Keratinocyte (primary cell): ENCODE measurements around the gene NECTIN1. TPM values are rescaled to one million over a fixed set of nuclear protein-coding genes. Genes with fewer than 3 reads are reported as not detected.

Source experiments
- DNase-seq: peaks from one replicate; pipeline ENCODE4 v3.0.0-alpha.2; 2011; ENCODE audit warnings: low read depth, missing footprints, low spot score
- FAIRE-seq: peaks from 2 replicates; lab custom pipeline; 2011; peaks lifted over from hg19 to GRCh38; lab: Jason Lieb, UNC
- H2AFZ ChIP-seq: 2 replicates; pipeline ENCODE4 v1.6.0; 2012; ENCODE audit warnings: low read length, control low read depth, inconsistent platforms; ENCODE audit not compliant: control insufficient read depth
- H3K27ac ChIP-seq: 2 replicates; pipeline ENCODE4 v1.5.1; 2011; ENCODE audit warnings: low read length; ENCODE audit not compliant: control insufficient read depth, insufficient read depth
- H3K27me3 ChIP-seq: 3 replicates; pipeline ENCODE4 v1.6.0; 2011; ENCODE audit warnings: low read length; ENCODE audit not compliant: control insufficient read depth, insufficient read depth; ENCODE audit errors: extremely low read depth
- H3K36me3 ChIP-seq, 2 experiments: 2 replicates in 1 of 2; 3 replicates in 1 of 2; pipeline ENCODE4 v1.5.1; 2011; ENCODE audit warnings: low read length in 2 of 2, mild to moderate bottlenecking in 1 of 2; ENCODE audit not compliant: control insufficient read depth in 2 of 2, insufficient read depth in 2 of 2; ENCODE audit errors: extremely low read depth in 1 of 2
- H3K4me1 ChIP-seq: 3 replicates; pipeline ENCODE4 v1.5.1; 2011; ENCODE audit warnings: low read length; ENCODE audit not compliant: control insufficient read depth, insufficient read depth; ENCODE audit errors: extremely low read depth
- H3K4me2 ChIP-seq: 3 replicates; pipeline ENCODE4 v1.6.0; 2011; ENCODE audit warnings: low read depth, low read length; ENCODE audit not compliant: control insufficient read depth, insufficient read depth; ENCODE audit errors: extremely low read depth
- H3K4me3 ChIP-seq, 3 experiments: fragments of 200-600 bp in 1 of 3; sonication (generic) in 1 of 3; 2 replicates in 2 of 3; 3 replicates in 1 of 3; pipeline ENCODE4 v1.5.1; 2011 to 2016; ENCODE audit warnings: low read length in 3 of 3, mild to moderate bottlenecking in 3 of 3, control low read depth in 2 of 3, inconsistent platforms in 1 of 3, low read depth in 1 of 3, mixed read lengths in 1 of 3, mixed run types in 1 of 3, moderate library complexity in 1 of 3; ENCODE audit not compliant: control insufficient read depth in 2 of 3, insufficient read depth in 2 of 3; ENCODE audit errors: extremely low read depth in 1 of 3
- H3K79me2 ChIP-seq: 2 replicates; pipeline ENCODE4 v1.6.0; 2012; ENCODE audit warnings: low read length; ENCODE audit not compliant: control insufficient read depth, insufficient read depth
- H3K9ac ChIP-seq: 3 replicates; pipeline ENCODE4 v1.6.0; 2011; ENCODE audit warnings: low read length; ENCODE audit not compliant: control insufficient read depth, insufficient read depth; ENCODE audit errors: extremely low read depth
- H3K9me1 ChIP-seq: 3 replicates; pipeline ENCODE4 v1.6.0; 2011; ENCODE audit warnings: low read length; ENCODE audit not compliant: control insufficient read depth, insufficient read depth; ENCODE audit errors: extremely low read depth
- H3K9me3 ChIP-seq: 2 replicates; pipeline ENCODE4 v1.5.1; 2012; ENCODE audit warnings: low read depth, low read length; ENCODE audit not compliant: control insufficient read depth
- H4K20me1 ChIP-seq: 3 replicates; pipeline ENCODE4 v1.6.0; 2011; ENCODE audit warnings: low read length; ENCODE audit not compliant: control insufficient read depth, insufficient read depth; ENCODE audit errors: extremely low read depth
- EZH2 ChIP-seq: IDR thresholded peaks from one replicate; pipeline ENCODE4 v1.6.1; 2012; ENCODE audit warnings: inconsistent platforms, mild to moderate bottlenecking, low read length, moderate library complexity
- dilution Hi-C: fragments of 300-500 bp; cut with MboI; formaldehyde crosslinking; loops from one replicate; pipeline ENCODE4 v1.7.0; 2020; ENCODE audit warnings: low sequenced_read_pairs; ENCODE audit not compliant: extremely low pct_ligation_motif_present
- polyA plus RNA-seq, 5 experiments: library from polyadenylated mRNA; depleted of rRNA in 3 of 5; stranded (reverse) in 3 of 5; stranded (forward) in 1 of 5; unstranded in 1 of 5; fragments of >200 nt; gene quantifications; 1 replicate in 1 of 5; 2 replicates in 3 of 5; 3 replicates in 1 of 5; pipeline versions ENCODE4 v1.2.1 to v1.2.3, GENCODE V29; 2011 to 2012; ENCODE audit warnings: missing spikeins in 2 of 5, low read depth in 1 of 5, low replicate concordance in 1 of 5
- TF ChIP-seq, protein P1 (sequence below), 3 experiments: IDR thresholded peaks in 1 of 3; conservative IDR thresholded peaks in 1 of 3; optimal IDR thresholded peaks in 1 of 3; 2 replicates in 2 of 3; 3 replicates in 1 of 3; pipeline versions ENCODE3 to v1.5.1; 2011; ENCODE audit warnings: low read length in 3 of 3, mild to moderate bottlenecking in 3 of 3, moderate library complexity in 2 of 3, control low read depth in 1 of 3, inconsistent platforms in 1 of 3; ENCODE audit not compliant: insufficient read depth in 2 of 3; ENCODE audit errors: extremely low read depth in 1 of 3

The NECTIN1 gene
- polyA plus RNA-seq, 1 donor (not counting 4 experiments of a cell fraction or from before 2014, with no cell fraction given), result 37.5 TPM

DNA sequence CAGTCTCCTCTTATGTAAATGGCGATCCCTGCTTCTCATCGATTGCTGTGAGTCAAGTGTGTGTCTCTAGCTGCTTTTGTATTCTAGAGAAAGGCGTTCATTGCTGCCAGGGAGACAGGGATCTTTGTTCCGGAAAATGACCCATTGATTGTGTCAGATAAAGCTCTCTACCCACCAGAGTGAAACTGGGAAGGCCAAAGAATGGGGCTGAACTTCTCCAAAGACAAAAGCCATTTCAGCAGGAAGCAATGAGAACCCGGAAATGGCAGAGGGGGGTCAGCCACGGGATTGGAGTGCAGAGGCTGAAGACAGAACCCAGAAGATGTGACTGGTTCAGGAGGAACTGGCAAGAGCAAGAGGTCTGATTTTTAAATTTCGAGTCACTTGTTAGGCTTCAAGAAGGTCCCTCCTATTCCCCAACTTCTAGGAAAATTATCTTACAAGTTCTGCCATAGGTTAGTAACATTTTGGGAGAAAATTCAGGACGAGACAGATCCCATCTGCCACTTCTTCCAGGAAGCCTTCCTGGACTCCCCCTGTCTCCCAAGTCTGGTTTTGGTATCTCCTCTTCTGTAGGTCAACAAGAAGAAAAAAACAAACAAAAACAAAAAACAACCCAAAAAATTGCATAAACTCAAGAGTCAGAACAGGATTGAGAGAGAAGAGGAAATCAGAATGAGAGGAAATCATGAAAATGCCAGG is 110.6 kb downstream of the NECTIN1 start:
- FAIRE-seq, result no peak

DNA sequence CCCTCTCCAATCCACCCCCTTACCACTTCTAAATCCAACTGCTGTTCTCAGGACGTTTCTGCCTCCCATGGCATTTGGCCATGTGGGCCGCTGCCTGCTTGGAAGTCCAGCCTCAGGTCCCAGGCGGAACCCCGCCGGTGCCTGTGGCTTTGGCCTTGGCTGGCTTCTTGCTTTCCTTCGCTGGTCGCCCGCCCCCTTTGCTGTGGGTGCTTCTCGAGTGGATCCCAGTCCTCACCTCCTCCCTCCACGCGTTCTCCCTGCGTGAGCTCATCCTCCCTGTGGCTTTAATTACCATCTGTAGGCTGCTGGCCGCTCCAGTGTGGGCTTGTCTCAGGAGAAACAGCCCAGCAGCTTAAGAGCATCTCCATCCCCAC is 111.7 kb downstream of the NECTIN1 start:
- Histone ChIP-seq H3K9me1 (no peaks in the 10 kb centered on the region), H4K20me1 (no peaks in the 10 kb centered on the region), H3K79me2 (no peaks in the 10 kb centered on the region), H3K27me3 (peaks cover 4% of the 10 kb centered on the region), H3K9ac (no peak overlapping the region), H2AFZ (no peak overlapping the region), H3K27ac (no peak overlapping the region), H3K4me1 (peaks cover 22% of the 10 kb centered on the region), H3K4me3 (no peak overlapping the region), H3K36me3 (no peaks in the 10 kb centered on the region), H3K4me2 (no peak overlapping the region), H3K9me3 (no peaks in the 10 kb centered on the region)
- TF ChIP-seq, protein P1, sequence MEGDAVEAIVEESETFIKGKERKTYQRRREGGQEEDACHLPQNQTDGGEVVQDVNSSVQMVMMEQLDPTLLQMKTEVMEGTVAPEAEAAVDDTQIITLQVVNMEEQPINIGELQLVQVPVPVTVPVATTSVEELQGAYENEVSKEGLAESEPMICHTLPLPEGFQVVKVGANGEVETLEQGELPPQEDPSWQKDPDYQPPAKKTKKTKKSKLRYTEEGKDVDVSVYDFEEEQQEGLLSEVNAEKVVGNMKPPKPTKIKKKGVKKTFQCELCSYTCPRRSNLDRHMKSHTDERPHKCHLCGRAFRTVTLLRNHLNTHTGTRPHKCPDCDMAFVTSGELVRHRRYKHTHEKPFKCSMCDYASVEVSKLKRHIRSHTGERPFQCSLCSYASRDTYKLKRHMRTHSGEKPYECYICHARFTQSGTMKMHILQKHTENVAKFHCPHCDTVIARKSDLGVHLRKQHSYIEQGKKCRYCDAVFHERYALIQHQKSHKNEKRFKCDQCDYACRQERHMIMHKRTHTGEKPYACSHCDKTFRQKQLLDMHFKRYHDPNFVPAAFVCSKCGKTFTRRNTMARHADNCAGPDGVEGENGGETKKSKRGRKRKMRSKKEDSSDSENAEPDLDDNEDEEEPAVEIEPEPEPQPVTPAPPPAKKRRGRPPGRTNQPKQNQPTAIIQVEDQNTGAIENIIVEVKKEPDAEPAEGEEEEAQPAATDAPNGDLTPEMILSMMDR (optimal IDR thresholded peaks at IDR 0.05 in 1 of 3, IDR thresholded peaks at IDR 0.05 in 1 of 3, conservative IDR thresholded peaks at IDR 0.05 in 1 of 3; ENCODE audit: extremely low read depth in 1 of 3, insufficient read depth in 2 of 3, low read length in 3 of 3), result no peak
- TF ChIP-seq EZH2, result no peak
- DNase-seq, result no peak
- no peak for FAIRE-seq
- dilution Hi-C loops, result no loop called here

More for the DNA sequence above, 110.6 kb downstream of the NECTIN1 start:
- no peaks in the 10 kb centered on the region for H3K36me3 ChIP-seq
- H4K20me1 ChIP-seq, result no peaks in the 10 kb centered on the region
- dilution Hi-C loops, result no loop called here
- no peak overlapping the region for H3K9ac ChIP-seq
- peaks cover 15% of the 10 kb centered on the region for H3K4me1 ChIP-seq
- DNase-seq, result no peak
- H3K27ac ChIP-seq, result no peak overlapping the region
- no peak overlapping the region for H3K4me3 ChIP-seq
- no peaks in the 10 kb centered on the region for H3K9me1 ChIP-seq
- TF ChIP-seq, protein P1 (optimal IDR thresholded peaks at IDR 0.05 in 1 of 3, IDR thresholded peaks at IDR 0.05 in 1 of 3, conservative IDR thresholded peaks at IDR 0.05 in 1 of 3; ENCODE audit: extremely low read depth in 1 of 3, insufficient read depth in 2 of 3, low read length in 3 of 3), result no peak
- TF ChIP-seq EZH2, result no peak
- peaks cover 4% of the 10 kb centered on the region for H3K27me3 ChIP-seq
- no peak overlapping the region for H2AFZ ChIP-seq
- no peaks in the 10 kb centered on the region for H3K9me3 ChIP-seq
- H3K79me2 ChIP-seq, result no peaks in the 10 kb centered on the region
- no peak overlapping the region for H3K4me2 ChIP-seq
